Osteocyte (in vitro differentiated cells): ENCODE results near the gene MID1IP1. TPM values are rescaled to one million over a fixed set of nuclear protein-coding genes. Genes with fewer than 3 reads are reported as not detected.

Experiments
- DNase-seq: peaks from one replicate; pipeline ENCODE4 v3.0.0; 2021; ENCODE audit warnings: mixed read lengths; ENCODE audit not compliant: unreplicated experiment; ENCODE audit errors: extremely low spot score
- H3K27ac Mint-ChIP-seq: one replicate; pipeline ENCODE4 v1.8.0; 2021; ENCODE audit warnings: mild to moderate bottlenecking, mixed read lengths; ENCODE audit not compliant: unreplicated experiment
- H3K27me3 Mint-ChIP-seq: one replicate; pipeline ENCODE4 v1.8.0; 2021; ENCODE audit warnings: mixed read lengths; ENCODE audit not compliant: unreplicated experiment
- H3K36me3 Mint-ChIP-seq: one replicate; pipeline ENCODE4 v1.8.0; 2021; ENCODE audit warnings: mixed read lengths; ENCODE audit not compliant: unreplicated experiment
- H3K4me1 Mint-ChIP-seq: one replicate; pipeline ENCODE4 v1.8.0; 2021; ENCODE audit warnings: mixed read lengths; ENCODE audit not compliant: unreplicated experiment
- H3K4me3 Mint-ChIP-seq: one replicate; pipeline ENCODE4 v1.8.0; 2021; ENCODE audit warnings: mild to moderate bottlenecking, moderate library complexity, mixed read lengths; ENCODE audit not compliant: unreplicated experiment
- H3K9me3 Mint-ChIP-seq: one replicate; pipeline ENCODE4 v1.8.0; 2021; ENCODE audit warnings: mixed read lengths; ENCODE audit not compliant: unreplicated experiment
- CTCF ChIP-seq: fragments of 200-600 bp; sonication (generic); IDR thresholded peaks from 2 replicates; pipeline ENCODE4 v1.5.0; 2021; ENCODE audit warnings: antibody characterized with exemption, mild to moderate bottlenecking, moderate library complexity
- total RNA-seq: library from RNA; stranded (reverse); gene quantifications from 2 replicates; pipeline ENCODE4 v1.2.1, GENCODE V29; 2021

Gene MID1IP1
- total RNA-seq, 1 donor from 2014 or later = 25.6 TPM

- peak overlapping the region; percentile 89 for H3K4me3 Mint-ChIP-seq
- H3K4me1 Mint-ChIP-seq = peaks cover 31% of the 10 kb centered on the region
- TF ChIP-seq CTCF = peak; percentile 6
- peak; percentile 86 for DNase-seq
- H3K9me3 Mint-ChIP-seq = no peaks in the 10 kb centered on the region
- no peaks in the 10 kb centered on the region for H3K27me3 Mint-ChIP-seq
- H3K36me3 Mint-ChIP-seq = peaks cover 2% of the 10 kb centered on the region
- H3K27ac Mint-ChIP-seq = peak overlapping the region; percentile 98
Measured at GRCh38 chrX:38805432-38806389, 4.5 kb downstream of the MID1IP1 start.

GRCh38 chrX:38806875-38807621 lies 5.8 kb downstream of the MID1IP1 start:
- H3K27ac Mint-ChIP-seq = peak overlapping the region; percentile 98
- H3K27me3 Mint-ChIP-seq = no peaks in the 10 kb centered on the region
- no peak for TF ChIP-seq CTCF
- H3K4me1 Mint-ChIP-seq = peaks cover 34% of the 10 kb centered on the region
- H3K36me3 Mint-ChIP-seq = peaks cover 2% of the 10 kb centered on the region
- H3K9me3 Mint-ChIP-seq = no peaks in the 10 kb centered on the region
- H3K4me3 Mint-ChIP-seq = peak overlapping the region; percentile 89
- DNase-seq = no peak

- Mint-ChIP-seq H3K4me3 (no peak overlapping the region), H3K36me3 (peaks cover 2% of the 10 kb centered on the region), H3K27me3 (no peaks in the 10 kb centered on the region), H3K27ac (no peak overlapping the region), H3K4me1 (peaks cover 29% of the 10 kb centered on the region), H3K9me3 (no peaks in the 10 kb centered on the region)
- DNase-seq = no peak
- TF ChIP-seq CTCF = no peak
Measured at GRCh38 chrX:38807873-38808272, 6.6 kb downstream of the MID1IP1 start.

- no peak for TF ChIP-seq CTCF
- Mint-ChIP-seq H3K27me3 (no peaks in the 10 kb centered on the region), H3K9me3 (peaks cover 4% of the 10 kb centered on the region), H3K36me3 (no peaks in the 10 kb centered on the region), H3K4me3 (no peak overlapping the region), H3K27ac (no peak overlapping the region), H3K4me1 (peaks cover 17% of the 10 kb centered on the region)
- no peak for DNase-seq
Measured at GRCh38 chrX:38811515-38812243, 10.4 kb downstream of the MID1IP1 start.
